Measurements from ENCODE around the gene FRMD4A.
"Not testable (repeated sequence)": the region's sequence is repeated elsewhere in the genome, so short reads cannot be mapped to it uniquely, and the experiment has no call there.

FRMD4A gene

DNA sequence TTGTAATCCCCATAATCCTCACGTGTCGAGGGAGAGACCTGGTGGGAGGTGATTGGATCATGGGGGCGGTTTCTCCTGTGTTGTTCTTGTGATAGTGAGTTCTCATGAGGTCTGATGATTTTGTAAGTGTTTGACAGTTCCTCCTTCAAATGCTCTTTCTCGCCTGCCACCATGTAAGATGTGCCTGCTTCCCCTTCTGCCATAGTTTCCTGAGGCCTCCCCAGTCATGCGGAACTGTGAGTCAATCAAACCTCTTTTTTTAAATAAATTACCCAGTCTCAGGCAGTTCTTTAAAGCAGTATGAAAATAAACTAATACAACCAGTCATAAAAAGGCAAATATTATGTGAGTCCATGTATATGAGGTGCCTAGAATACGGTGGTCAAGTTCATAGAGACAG lies 87.5 kb downstream of the FRMD4A start:
- H3K4me3 ChIP-seq (ENCODE audit: low read depth in 1 of 2, low read length in 2 of 2), result no peak overlapping the region
- H3K4me1 ChIP-seq (ENCODE audit: insufficient read depth, low read length), result no peaks in the 10 kb centered on the region
- H3K79me2 ChIP-seq (ENCODE audit: insufficient read depth, low read length), result no peaks in the 10 kb centered on the region
- no peaks in the 10 kb centered on the region for H3K9me3 ChIP-seq (ENCODE audit: insufficient read depth, low read length, severe bottlenecking)
- H4K20me1 ChIP-seq (ENCODE audit: insufficient read depth, low read length), result no peaks in the 10 kb centered on the region
- TF ChIP-seq EZH2 (IDR thresholded peaks at IDR 0.05; ENCODE audit: borderline replicate concordance, low read depth, low read length, severe bottlenecking), result no peak
- TF ChIP-seq, protein P1, sequence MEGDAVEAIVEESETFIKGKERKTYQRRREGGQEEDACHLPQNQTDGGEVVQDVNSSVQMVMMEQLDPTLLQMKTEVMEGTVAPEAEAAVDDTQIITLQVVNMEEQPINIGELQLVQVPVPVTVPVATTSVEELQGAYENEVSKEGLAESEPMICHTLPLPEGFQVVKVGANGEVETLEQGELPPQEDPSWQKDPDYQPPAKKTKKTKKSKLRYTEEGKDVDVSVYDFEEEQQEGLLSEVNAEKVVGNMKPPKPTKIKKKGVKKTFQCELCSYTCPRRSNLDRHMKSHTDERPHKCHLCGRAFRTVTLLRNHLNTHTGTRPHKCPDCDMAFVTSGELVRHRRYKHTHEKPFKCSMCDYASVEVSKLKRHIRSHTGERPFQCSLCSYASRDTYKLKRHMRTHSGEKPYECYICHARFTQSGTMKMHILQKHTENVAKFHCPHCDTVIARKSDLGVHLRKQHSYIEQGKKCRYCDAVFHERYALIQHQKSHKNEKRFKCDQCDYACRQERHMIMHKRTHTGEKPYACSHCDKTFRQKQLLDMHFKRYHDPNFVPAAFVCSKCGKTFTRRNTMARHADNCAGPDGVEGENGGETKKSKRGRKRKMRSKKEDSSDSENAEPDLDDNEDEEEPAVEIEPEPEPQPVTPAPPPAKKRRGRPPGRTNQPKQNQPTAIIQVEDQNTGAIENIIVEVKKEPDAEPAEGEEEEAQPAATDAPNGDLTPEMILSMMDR (IDR thresholded peaks at IDR 0.05; ENCODE audit: borderline replicate concordance, extremely low read depth, low read length, poor library complexity, severe bottlenecking), result no peak
- H3K4me2 ChIP-seq (ENCODE audit: insufficient read depth, low read length), result no peak overlapping the region
- H3K27ac ChIP-seq (ENCODE audit: low read length), result no peak overlapping the region
- H3K27me3 ChIP-seq (ENCODE audit: insufficient read depth, low read length, poor library complexity), result peaks cover 10% of the 10 kb centered on the region
- no peak for DNase-seq
- H3K9ac ChIP-seq (ENCODE audit: low read depth, low read length), result no peak overlapping the region
- no peak overlapping the region for H2AFZ ChIP-seq (ENCODE audit: low read depth, low read length)
- ATAC-seq (ENCODE audit: insufficient read depth, low read depth), result no peak
- H3K36me3 ChIP-seq (ENCODE audit: insufficient read depth, low read length), result no peaks in the 10 kb centered on the region

DNA sequence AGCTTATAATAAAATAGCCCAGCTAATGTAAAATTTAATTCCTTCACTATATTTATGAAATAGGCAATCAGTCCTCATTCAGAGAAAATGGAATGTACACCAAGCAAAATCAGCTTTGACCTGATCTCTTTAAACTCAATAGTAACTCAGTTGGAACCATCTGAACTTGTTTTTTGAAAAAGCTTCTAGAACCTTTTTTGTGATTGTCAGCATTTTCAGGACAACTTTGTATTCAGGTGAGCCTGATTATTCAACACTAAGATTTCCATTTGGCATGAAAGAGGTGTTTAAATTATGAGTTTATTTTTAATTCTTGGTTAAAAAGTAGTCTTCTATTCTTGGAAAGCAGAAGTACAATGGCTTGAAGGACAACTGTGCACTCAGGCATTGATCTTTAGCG lies 89.5 kb downstream of the FRMD4A start:
- no peak for ATAC-seq (ENCODE audit: insufficient read depth, low read depth)
- no peaks in the 10 kb centered on the region for H3K36me3 ChIP-seq (ENCODE audit: insufficient read depth, low read length)
- H3K79me2 ChIP-seq (ENCODE audit: insufficient read depth, low read length), result no peaks in the 10 kb centered on the region
- H3K9me3 ChIP-seq (ENCODE audit: insufficient read depth, low read length, severe bottlenecking), result no peaks in the 10 kb centered on the region
- peaks cover 8% of the 10 kb centered on the region for H3K27me3 ChIP-seq (ENCODE audit: insufficient read depth, low read length, poor library complexity)
- no peak overlapping the region for H2AFZ ChIP-seq (ENCODE audit: low read depth, low read length)
- no peak overlapping the region for H3K4me3 ChIP-seq (ENCODE audit: low read depth in 1 of 2, low read length in 2 of 2)
- H3K27ac ChIP-seq (ENCODE audit: low read length), result no peak overlapping the region
- no peak overlapping the region for H3K4me2 ChIP-seq (ENCODE audit: insufficient read depth, low read length)
- no peak for TF ChIP-seq EZH2 (IDR thresholded peaks at IDR 0.05; ENCODE audit: borderline replicate concordance, low read depth, low read length, severe bottlenecking)
- TF ChIP-seq, protein P1 (IDR thresholded peaks at IDR 0.05; ENCODE audit: borderline replicate concordance, extremely low read depth, low read length, poor library complexity, severe bottlenecking), result no peak
- no peak for DNase-seq
- H4K20me1 ChIP-seq (ENCODE audit: insufficient read depth, low read length), result no peaks in the 10 kb centered on the region
- no peaks in the 10 kb centered on the region for H3K4me1 ChIP-seq (ENCODE audit: insufficient read depth, low read length)
- no peak overlapping the region for H3K9ac ChIP-seq (ENCODE audit: low read depth, low read length)

DNA sequence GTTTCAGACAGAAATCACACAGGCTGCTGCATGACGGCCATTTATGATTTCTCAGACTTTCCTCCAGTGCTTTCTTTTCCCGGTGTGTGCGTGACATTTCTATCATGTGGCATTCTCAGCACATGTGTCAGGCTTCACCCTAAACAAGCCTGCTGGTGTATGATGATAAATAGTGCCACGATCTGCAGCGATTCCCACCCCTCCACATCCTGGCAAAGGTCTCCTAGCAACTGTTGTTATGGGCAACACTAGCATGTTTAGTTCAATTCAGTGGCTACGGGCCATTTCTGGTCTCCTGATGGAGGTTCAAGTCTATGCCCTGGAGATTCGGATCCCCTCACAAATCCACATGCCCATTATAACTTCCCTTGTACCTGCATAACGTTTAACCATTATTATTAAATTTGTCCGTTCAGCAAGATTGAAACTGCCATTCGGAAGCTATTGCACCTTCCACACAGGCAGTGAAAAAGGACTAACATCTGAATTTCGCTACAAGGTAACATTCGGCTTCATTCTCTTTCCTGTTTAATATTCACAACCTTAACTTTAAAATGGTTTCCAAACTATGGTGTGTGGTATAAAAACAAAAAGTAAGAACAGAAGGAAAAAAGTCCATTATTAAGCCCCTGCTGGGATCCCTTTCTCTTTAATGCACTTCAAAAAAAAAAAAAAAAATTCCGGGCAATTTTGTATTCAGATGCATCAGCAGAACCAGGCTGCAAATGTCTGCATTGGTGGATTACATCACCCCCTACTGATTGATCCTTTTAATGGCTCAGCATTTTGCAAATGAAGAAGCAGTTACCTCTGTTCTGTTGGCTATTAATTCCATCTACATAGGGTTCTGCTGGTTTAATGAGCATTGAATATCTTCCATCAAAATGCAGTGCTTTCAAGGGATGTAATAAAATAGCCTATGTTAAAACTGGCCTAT lies 90.2 kb downstream of the FRMD4A start:
- ATAC-seq (ENCODE audit: insufficient read depth, low read depth) (no peak), DNase-seq (no peak)
- Histone ChIP-seq H3K4me3 (ENCODE audit: low read depth in 1 of 2, low read length in 2 of 2) (no peak overlapping the region), H3K27me3 (ENCODE audit: insufficient read depth, low read length, poor library complexity) (peaks cover 5% of the 10 kb centered on the region), H3K9ac (ENCODE audit: low read depth, low read length) (no peak overlapping the region), H3K27ac (ENCODE audit: low read length) (no peak overlapping the region), H3K79me2 (ENCODE audit: insufficient read depth, low read length) (no peaks in the 10 kb centered on the region), H3K9me3 (ENCODE audit: insufficient read depth, low read length, severe bottlenecking) (no peaks in the 10 kb centered on the region), H3K4me1 (ENCODE audit: insufficient read depth, low read length) (no peaks in the 10 kb centered on the region), H2AFZ (ENCODE audit: low read depth, low read length) (no peak overlapping the region), H3K4me2 (ENCODE audit: insufficient read depth, low read length) (no peak overlapping the region), H4K20me1 (ENCODE audit: insufficient read depth, low read length) (no peaks in the 10 kb centered on the region), H3K36me3 (ENCODE audit: insufficient read depth, low read length) (no peaks in the 10 kb centered on the region)
- TF ChIP-seq, protein P1 (IDR thresholded peaks at IDR 0.05; ENCODE audit: borderline replicate concordance, extremely low read depth, low read length, poor library complexity, severe bottlenecking), result no peak
- TF ChIP-seq EZH2 (IDR thresholded peaks at IDR 0.05; ENCODE audit: borderline replicate concordance, low read depth, low read length, severe bottlenecking), result no peak

DNA sequence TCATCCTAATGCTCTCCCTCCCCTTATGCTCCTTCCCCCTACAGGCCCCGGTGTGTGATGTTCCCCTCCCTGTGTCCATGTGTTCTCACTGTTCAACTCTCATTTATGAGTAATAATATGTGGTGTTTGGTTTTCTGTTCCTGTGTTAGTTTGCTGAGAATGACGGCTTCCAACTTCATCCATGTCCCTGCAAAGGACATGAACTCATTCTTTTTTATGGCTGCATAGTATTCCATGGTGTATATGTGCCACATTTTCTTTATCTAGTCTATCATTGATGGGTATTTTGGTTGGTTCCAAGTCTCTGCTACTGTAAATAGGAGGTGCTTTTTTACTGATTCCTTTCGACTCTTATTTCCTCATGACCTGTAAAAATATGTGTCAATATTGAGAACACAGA lies 92.1 kb downstream of the FRMD4A start:
- H3K9ac ChIP-seq (ENCODE audit: low read depth, low read length); DNase-seq; H3K4me3 ChIP-seq (ENCODE audit: low read depth in 1 of 2, low read length in 2 of 2); H3K27me3 ChIP-seq (ENCODE audit: insufficient read depth, low read length, poor library complexity); H3K27ac ChIP-seq (ENCODE audit: low read length); H4K20me1 ChIP-seq (ENCODE audit: insufficient read depth, low read length); H3K36me3 ChIP-seq (ENCODE audit: insufficient read depth, low read length); H3K9me3 ChIP-seq (ENCODE audit: insufficient read depth, low read length, severe bottlenecking); H3K4me1 ChIP-seq (ENCODE audit: insufficient read depth, low read length); H3K4me2 ChIP-seq (ENCODE audit: insufficient read depth, low read length); H3K79me2 ChIP-seq (ENCODE audit: insufficient read depth, low read length); H2AFZ ChIP-seq (ENCODE audit: low read depth, low read length); ATAC-seq (ENCODE audit: insufficient read depth, low read depth): not testable (repeated sequence)
